KMS-11 (cell line): ENCODE data around the gene NISCH.

Experiments
- H2AFZ ChIP-seq: fragments of 200-600 bp; sonication (generic); 2 replicates; pipeline ENCODE4 v1.6.1; 2016; ENCODE audit warnings: antibody characterized with exemption, mixed run types, low read depth
- H3K27ac ChIP-seq: fragments of 200-600 bp; sonication (generic); 2 replicates; pipeline ENCODE4 v1.6.1; 2016; ENCODE audit warnings: mild to moderate bottlenecking, mixed run types
- H3K27me3 ChIP-seq: fragments of 200-600 bp; sonication (generic); 2 replicates; pipeline ENCODE4 v1.6.1; 2017; ENCODE audit warnings: mild to moderate bottlenecking, low read depth, mixed run types, moderate library complexity; ENCODE audit not compliant: insufficient read depth
- H3K36me3 ChIP-seq: fragments of 200-600 bp; sonication (generic); 2 replicates; pipeline ENCODE4 v1.6.1; 2017; ENCODE audit warnings: mild to moderate bottlenecking, mixed run types; ENCODE audit not compliant: insufficient read depth
- H3K4me1 ChIP-seq: fragments of 200-600 bp; sonication (generic); 2 replicates; pipeline ENCODE4 v1.6.1; 2016; ENCODE audit warnings: mild to moderate bottlenecking, low read depth, mixed run types; ENCODE audit not compliant: poor library complexity, severe bottlenecking
- H3K4me2 ChIP-seq: fragments of 200-600 bp; sonication (generic); 2 replicates; pipeline ENCODE4 v1.7.0; 2016; ENCODE audit warnings: mild to moderate bottlenecking, mixed run types
- H3K4me3 ChIP-seq: fragments of 200-600 bp; sonication (generic); IDR thresholded peaks from 2 replicates; pipeline ENCODE4 v1.6.1; 2017; ENCODE audit warnings: low read depth, low read length, mixed read lengths; ENCODE audit not compliant: insufficient read depth
- H3K79me2 ChIP-seq: fragments of 200-600 bp; sonication (generic); 2 replicates; pipeline ENCODE4 v1.6.1; 2016; ENCODE audit warnings: low read depth, mixed run types; ENCODE audit not compliant: insufficient read depth
- H3K9ac ChIP-seq: fragments of 200-600 bp; sonication (generic); 2 replicates; pipeline ENCODE4 v1.6.1; 2016; ENCODE audit warnings: mild to moderate bottlenecking, mixed run types
- H4K20me1 ChIP-seq: fragments of 200-600 bp; sonication (generic); 2 replicates; pipeline ENCODE4 v1.6.1; 2016; ENCODE audit warnings: mild to moderate bottlenecking, mixed run types; ENCODE audit not compliant: insufficient read depth
- TF ChIP-seq, protein P1 (sequence below): fragments of 200-600 bp; sonication (generic); conservative IDR thresholded peaks from 2 replicates; pipeline ENCODE4 v1.6.1; 2017; ENCODE audit warnings: low read depth, mild to moderate bottlenecking, antibody characterized with exemption, low read length, moderate library complexity, mixed read lengths

NISCH gene

DNA sequence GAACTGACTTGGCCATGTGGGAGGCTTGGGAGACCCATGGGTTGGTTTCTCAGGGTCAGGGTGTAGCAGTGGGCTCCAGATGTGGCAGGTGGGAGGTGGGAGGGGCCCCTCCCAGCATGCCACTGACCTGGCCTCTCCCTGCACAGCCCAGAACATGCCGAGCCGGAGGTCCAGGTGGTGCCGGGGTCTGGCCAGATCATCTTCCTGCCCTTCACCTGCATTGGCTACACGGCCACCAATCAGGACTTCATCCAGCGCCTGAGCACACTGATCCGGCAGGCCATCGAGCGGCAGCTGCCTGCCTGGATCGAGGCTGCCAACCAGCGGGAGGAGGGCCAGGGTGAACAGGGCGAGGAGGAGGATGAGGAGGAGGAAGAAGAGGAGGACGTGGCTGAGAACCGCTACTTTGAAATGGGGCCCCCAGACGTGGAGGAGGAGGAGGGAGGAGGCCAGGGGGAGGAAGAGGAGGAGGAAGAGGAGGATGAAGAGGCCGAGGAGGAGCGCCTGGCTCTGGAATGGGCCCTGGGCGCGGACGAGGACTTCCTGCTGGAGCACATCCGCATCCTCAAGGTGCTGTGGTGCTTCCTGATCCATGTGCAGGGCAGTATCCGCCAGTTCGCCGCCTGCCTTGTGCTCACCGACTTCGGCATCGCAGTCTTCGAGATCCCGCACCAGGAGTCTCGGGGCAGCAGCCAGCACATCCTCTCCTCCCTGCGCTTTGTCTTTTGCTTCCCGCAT lies 31.8 kb downstream of the NISCH start:
- TF ChIP-seq, protein P1, sequence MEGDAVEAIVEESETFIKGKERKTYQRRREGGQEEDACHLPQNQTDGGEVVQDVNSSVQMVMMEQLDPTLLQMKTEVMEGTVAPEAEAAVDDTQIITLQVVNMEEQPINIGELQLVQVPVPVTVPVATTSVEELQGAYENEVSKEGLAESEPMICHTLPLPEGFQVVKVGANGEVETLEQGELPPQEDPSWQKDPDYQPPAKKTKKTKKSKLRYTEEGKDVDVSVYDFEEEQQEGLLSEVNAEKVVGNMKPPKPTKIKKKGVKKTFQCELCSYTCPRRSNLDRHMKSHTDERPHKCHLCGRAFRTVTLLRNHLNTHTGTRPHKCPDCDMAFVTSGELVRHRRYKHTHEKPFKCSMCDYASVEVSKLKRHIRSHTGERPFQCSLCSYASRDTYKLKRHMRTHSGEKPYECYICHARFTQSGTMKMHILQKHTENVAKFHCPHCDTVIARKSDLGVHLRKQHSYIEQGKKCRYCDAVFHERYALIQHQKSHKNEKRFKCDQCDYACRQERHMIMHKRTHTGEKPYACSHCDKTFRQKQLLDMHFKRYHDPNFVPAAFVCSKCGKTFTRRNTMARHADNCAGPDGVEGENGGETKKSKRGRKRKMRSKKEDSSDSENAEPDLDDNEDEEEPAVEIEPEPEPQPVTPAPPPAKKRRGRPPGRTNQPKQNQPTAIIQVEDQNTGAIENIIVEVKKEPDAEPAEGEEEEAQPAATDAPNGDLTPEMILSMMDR: no peak
- H2AFZ ChIP-seq: no peak overlapping the region
- H3K4me1 ChIP-seq: no peaks in the 10 kb centered on the region
- no peak overlapping the region for H3K9ac ChIP-seq
- no peaks in the 10 kb centered on the region; the same call in 1 of the 2 replicates for H3K36me3 ChIP-seq
- no peak overlapping the region for H3K4me3 ChIP-seq
- no peaks in the 10 kb centered on the region for H4K20me1 ChIP-seq
- no peak overlapping the region for H3K27ac ChIP-seq
- no peaks in the 10 kb centered on the region for H3K79me2 ChIP-seq
- H3K4me2 ChIP-seq: no peak overlapping the region
- H3K27me3 ChIP-seq: no peaks in the 10 kb centered on the region

DNA sequence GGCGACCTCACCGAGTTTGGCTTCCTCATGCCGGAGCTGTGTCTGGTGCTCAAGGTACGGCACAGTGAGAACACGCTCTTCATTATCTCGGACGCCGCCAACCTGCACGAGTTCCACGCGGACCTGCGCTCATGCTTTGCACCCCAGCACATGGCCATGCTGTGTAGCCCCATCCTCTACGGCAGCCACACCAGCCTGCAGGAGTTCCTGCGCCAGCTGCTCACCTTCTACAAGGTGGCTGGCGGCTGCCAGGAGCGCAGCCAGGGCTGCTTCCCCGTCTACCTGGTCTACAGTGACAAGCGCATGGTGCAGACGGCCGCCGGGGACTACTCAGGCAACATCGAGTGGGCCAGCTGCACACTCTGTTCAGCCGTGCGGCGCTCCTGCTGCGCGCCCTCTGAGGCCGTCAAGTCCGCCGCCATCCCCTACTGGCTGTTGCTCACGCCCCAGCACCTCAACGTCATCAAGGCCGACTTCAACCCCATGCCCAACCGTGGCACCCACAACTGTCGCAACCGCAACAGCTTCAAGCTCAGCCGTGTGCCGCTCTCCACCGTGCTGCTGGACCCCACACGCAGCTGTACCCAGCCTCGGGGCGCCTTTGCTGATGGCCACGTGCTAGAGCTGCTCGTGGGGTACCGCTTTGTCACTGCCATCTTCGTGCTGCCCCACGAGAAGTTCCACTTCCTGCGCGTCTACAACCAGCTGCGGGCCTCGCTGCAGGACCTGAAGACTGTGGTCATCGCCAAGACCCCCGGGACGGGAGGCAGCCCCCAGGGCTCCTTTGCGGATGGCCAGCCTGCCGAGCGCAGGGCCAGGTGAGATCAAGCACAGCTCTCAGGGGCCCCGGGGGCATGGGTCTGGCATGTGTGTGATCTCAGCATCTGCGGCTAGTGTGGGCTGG lies 32.6 kb downstream of the NISCH start:
- no peaks in the 10 kb centered on the region for H3K79me2 ChIP-seq

DNA sequence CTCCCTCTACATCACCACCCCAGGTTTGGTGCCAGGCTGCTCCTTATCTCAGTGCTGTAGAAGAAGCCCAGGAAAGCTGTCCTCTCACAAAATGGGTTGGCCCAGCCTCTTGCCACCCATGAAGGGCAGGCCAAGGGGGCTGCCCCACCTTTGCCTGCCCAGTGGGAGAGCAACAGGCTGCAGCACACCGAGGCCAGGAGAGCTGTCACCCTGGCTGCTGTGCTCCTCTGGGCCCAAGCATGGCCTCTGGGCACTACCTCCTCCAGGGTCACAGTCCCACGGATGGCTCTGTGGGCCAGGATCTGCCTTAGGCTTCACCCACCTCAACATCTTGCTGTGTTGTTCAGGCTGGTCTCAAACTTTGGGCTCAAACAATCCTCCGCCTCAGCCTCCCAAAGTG lies 33.3 kb downstream of the NISCH start:
- no peak overlapping the region for H3K27ac ChIP-seq
- no peaks in the 10 kb centered on the region for H3K79me2 ChIP-seq
- no peaks in the 10 kb centered on the region for H3K4me1 ChIP-seq
- H3K9ac ChIP-seq: no peak overlapping the region
- no peak overlapping the region for H3K4me2 ChIP-seq
- no peak overlapping the region for H2AFZ ChIP-seq
- no peaks in the 10 kb centered on the region for H3K27me3 ChIP-seq
- no peaks in the 10 kb centered on the region for H4K20me1 ChIP-seq
- H3K4me3 ChIP-seq: no peak overlapping the region
- TF ChIP-seq, protein P1: no peak
- no peaks in the 10 kb centered on the region; the same call in 1 of the 2 replicates for H3K36me3 ChIP-seq

More for the DNA sequence above, 32.6 kb downstream of the NISCH start:
- H4K20me1 ChIP-seq: no peaks in the 10 kb centered on the region
- no peaks in the 10 kb centered on the region for H3K27me3 ChIP-seq
- H3K27ac ChIP-seq: no peak overlapping the region
- TF ChIP-seq, protein P1: no peak
- H3K4me1 ChIP-seq: no peaks in the 10 kb centered on the region
- no peaks in the 10 kb centered on the region; the same call in 1 of the 2 replicates for H3K36me3 ChIP-seq
- H3K9ac ChIP-seq: no peak overlapping the region
- H2AFZ ChIP-seq: no peak overlapping the region
- no peak overlapping the region for H3K4me2 ChIP-seq
- H3K4me3 ChIP-seq: no peak overlapping the region

DNA sequence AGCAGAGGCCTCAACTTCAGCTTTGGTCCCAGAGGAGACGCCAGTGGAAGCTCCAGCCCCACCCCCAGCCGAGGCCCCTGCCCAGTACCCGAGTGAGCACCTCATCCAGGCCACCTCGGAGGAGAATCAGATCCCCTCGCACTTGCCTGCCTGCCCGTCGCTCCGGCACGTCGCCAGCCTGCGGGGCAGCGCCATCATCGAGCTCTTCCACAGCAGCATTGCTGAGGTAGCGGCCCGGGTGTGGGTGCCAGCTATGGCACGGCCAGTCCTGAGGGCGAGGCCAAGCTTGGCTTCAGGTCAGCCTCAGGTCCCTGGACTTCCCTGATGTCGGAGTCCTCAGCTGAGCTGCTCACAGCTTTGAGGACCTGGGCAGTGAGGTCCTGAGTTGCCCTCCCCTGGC lies 34.0 kb downstream of the NISCH start:
- Histone ChIP-seq H3K79me2 (no peaks in the 10 kb centered on the region), H3K4me2 (no peak overlapping the region), H3K36me3 (no peaks in the 10 kb centered on the region; the same call in 1 of the 2 replicates), H4K20me1 (no peaks in the 10 kb centered on the region), H3K9ac (no peak overlapping the region), H2AFZ (no peak overlapping the region), H3K27me3 (no peaks in the 10 kb centered on the region), H3K4me3 (no peak overlapping the region), H3K27ac (no peak overlapping the region), H3K4me1 (no peaks in the 10 kb centered on the region)
- TF ChIP-seq, protein P1: no peak
